HCT116 (cell line): Measurements from ENCODE around the gene CXCL11. TPM values are rescaled to one million over a fixed set of nuclear protein-coding genes. Genes with fewer than 3 reads are reported as not detected.

Experiments used
- ATAC-seq: fragments of 200-7000 bp; cut with Tn5 transposase; 2 replicates; pipeline ENCODE4 v1.9.1; 2020; ENCODE audit warnings: mild to moderate bottlenecking, moderate library complexity
- Bru-seq: library from RNA; stranded (reverse); fragments of 400-500 nt; gene quantifications from one replicate; lab custom pipeline; 2021; lab: Mats Ljungman, UMichigan
- BruChase-seq, 2 experiments: library from RNA; stranded (reverse); fragments of 400-500 nt; gene quantifications; one replicate each; lab custom pipeline; 2021; lab: Mats Ljungman, UMichigan
- BruUV-seq: library from RNA; stranded (reverse); fragments of 400-500 nt; replicated peaks from 2 replicates; lab custom pipeline; 2021; lab: Mats Ljungman, UMichigan
- CTCF ChIA-PET: fragments of 300-600 bp; sonication (Branson Sonifier 250); formaldehyde crosslinking; loops from one replicate; lab custom pipeline; 2021; ENCODE audit warnings: antibody characterized with exemption; lab: Charles Lee
- POLR2A ChIA-PET: fragments of 300-600, 350-600 bp; sonication (Branson Sonifier 250); formaldehyde crosslinking; loops from one replicate; lab custom pipeline; 2021; ENCODE audit warnings: antibody characterized with exemption; lab: Charles Lee
- RAD21 ChIA-PET, 2 experiments: fragments of 300-600 bp; sonication (Branson Sonifier 250); formaldehyde crosslinking; loops; one replicate each; lab custom pipeline; 2023; ENCODE audit warnings: low total read pairs in 2 of 2; ENCODE audit not compliant: uncharacterized antibody in 2 of 2, unreplicated experiment in 2 of 2, low non-redundant PET in 1 of 2; lab: Charles Lee
- DNase-seq: peaks from one replicate; pipeline ENCODE4 v3.0.0-alpha.2; 2010; ENCODE audit warnings: low read depth, low spot score
- H2AFZ ChIP-seq: fragments of 200-600 bp; shearing (Covaris generic), sonication (generic); 2 replicates; pipeline ENCODE4 v1.6.1; 2017; ENCODE audit warnings: low read depth, mixed run types, mixed read lengths, antibody characterized with exemption, low read length; ENCODE audit not compliant: poor library complexity, severe bottlenecking
- H3K27ac ChIP-seq: 2 replicates; pipeline ENCODE4 v1.5.1; 2012; ENCODE audit warnings: low read depth, low read length
- H3K27me3 ChIP-seq: fragments of 200-600 bp; sonication (generic); 2 replicates; pipeline ENCODE4 v1.6.1; 2016; ENCODE audit warnings: mixed run types, low read length, mixed read lengths; ENCODE audit not compliant: insufficient read depth
- H3K36me3 ChIP-seq, 2 experiments: fragments of 200-500 bp in 1 of 2; fragments of 200-600 bp in 1 of 2; sonication (Bioruptor generic) in 1 of 2; sonication (generic) in 1 of 2; 2 replicates each; pipeline versions ENCODE4 v1.5.1 to v1.6.1; 2014 to 2016; ENCODE audit warnings: low read length in 2 of 2, inconsistent platforms in 1 of 2, mixed read lengths in 1 of 2, mixed run types in 1 of 2; ENCODE audit not compliant: insufficient read depth in 2 of 2, control insufficient read depth in 1 of 2
- H3K4me1 ChIP-seq, 2 experiments: fragments of 200-600 bp in 1 of 2; sonication (generic) in 1 of 2; 2 replicates each; pipeline versions ENCODE4 v1.5.1 to v1.6.1; 2012 to 2017; ENCODE audit warnings: low read length in 2 of 2, inconsistent platforms in 1 of 2, mild to moderate bottlenecking in 1 of 2, mixed read lengths in 1 of 2, mixed run types in 1 of 2, moderate library complexity in 1 of 2; ENCODE audit not compliant: insufficient read depth in 2 of 2, control insufficient read depth in 1 of 2
- H3K4me2 ChIP-seq: fragments of 200-600 bp; sonication (generic); 2 replicates; pipeline ENCODE4 v1.6.1; 2017; ENCODE audit warnings: mixed run types, low read length, mixed read lengths
- H3K4me3 ChIP-seq, 2 experiments: fragments of 200-600 bp in 1 of 2; sonication (generic) in 1 of 2; replicated peaks in 1 of 2; 2 replicates each; pipeline ENCODE4 v1.5.1; 2011 to 2016; ENCODE audit warnings: low read length in 2 of 2, control low read depth in 1 of 2, low read depth in 1 of 2, mild to moderate bottlenecking in 1 of 2, mixed read lengths in 1 of 2, mixed run types in 1 of 2
- H3K79me2 ChIP-seq: fragments of 200-600 bp; sonication (generic); 2 replicates; pipeline ENCODE4 v1.6.1; 2017; ENCODE audit warnings: mild to moderate bottlenecking, mixed run types, low read length, moderate library complexity, mixed read lengths; ENCODE audit not compliant: insufficient read depth
- H3K9ac ChIP-seq: fragments of 200-600 bp; sonication (generic); 2 replicates; pipeline ENCODE4 v1.6.1; 2016; ENCODE audit warnings: low read length, mixed read lengths
- H3K9me2 ChIP-seq: fragments of 200-600 bp; sonication (generic), shearing (Covaris generic); 2 replicates; pipeline ENCODE4 v1.6.1; 2017; ENCODE audit warnings: mixed run types, mild to moderate bottlenecking, moderate library complexity; ENCODE audit not compliant: insufficient read depth
- H3K9me3 ChIP-seq, 2 experiments: fragments of 200-500 bp in 1 of 2; fragments of 200-600 bp in 1 of 2; sonication (Bioruptor generic) in 1 of 2; sonication (generic) in 1 of 2; 2 replicates each; pipeline ENCODE4 v1.6.1; 2014 to 2017; ENCODE audit warnings: low read length in 2 of 2, mixed read lengths in 2 of 2, inconsistent platforms in 1 of 2, low read depth in 1 of 2, mild to moderate bottlenecking in 1 of 2, mixed run types in 1 of 2, moderate library complexity in 1 of 2; ENCODE audit not compliant: control insufficient read depth in 1 of 2, insufficient read depth in 1 of 2
- H4K20me1 ChIP-seq: fragments of 200-600 bp; sonication (generic), shearing (Covaris generic); 2 replicates; pipeline ENCODE4 v1.6.1; 2017; ENCODE audit warnings: mixed run types, mild to moderate bottlenecking, moderate library complexity; ENCODE audit not compliant: insufficient read depth
- ATF3 ChIP-seq: IDR thresholded peaks from 2 replicates; pipeline ENCODE4 v1.6.1; 2012
- CEBPB ChIP-seq: IDR thresholded peaks from 2 replicates; pipeline ENCODE4 v1.6.1; 2012; ENCODE audit warnings: low read depth
- EZH2 ChIP-seq: fragments of 200-600 bp; sonication (generic); IDR thresholded peaks from 2 replicates; pipeline ENCODE4 v1.6.1; 2017; ENCODE audit warnings: antibody characterized with exemption, mixed run types
- JUND ChIP-seq: IDR thresholded peaks from 2 replicates; pipeline ENCODE4 v1.6.1; 2012
- MAX ChIP-seq: IDR thresholded peaks from 2 replicates; pipeline ENCODE4 v1.6.1; 2012
- SIN3A ChIP-seq: IDR thresholded peaks from 2 replicates; pipeline ENCODE4 v1.6.1; 2012; ENCODE audit warnings: low read depth
- SP1 ChIP-seq: IDR thresholded peaks from 2 replicates; pipeline ENCODE4 v1.6.1; 2012; ENCODE audit warnings: low read depth
- YY1 ChIP-seq: IDR thresholded peaks from 2 replicates; pipeline ENCODE4 v1.6.1; 2011; ENCODE audit warnings: low read length, low read depth, moderate library complexity, mild to moderate bottlenecking; ENCODE audit not compliant: insufficient replicate concordance; ENCODE audit errors: extremely low read depth
- ZBTB33 ChIP-seq: IDR thresholded peaks from 2 replicates; pipeline ENCODE4 v1.6.1; 2011; ENCODE audit warnings: mild to moderate bottlenecking, low read length, moderate library complexity; ENCODE audit not compliant: insufficient replicate concordance; ENCODE audit errors: extremely low read depth
- ZFX ChIP-seq: fragments of 450-650 bp; IDR thresholded peaks from 2 replicates; pipeline ENCODE4 v1.6.1; 2017
- intact Hi-C: fragments of 100-400 bp; cut with micrococcal nuclease; formaldehyde crosslinking; loops from 2 replicates; pipeline ENCODE4 v1.10.0; 2022
- long read RNA-seq: library from polyadenylated mRNA; unstranded; transcript quantifications from one replicate; pipeline ENCODE4 v2.0.0, GENCODE V29; 2021; ENCODE audit not compliant: unreplicated experiment
- polyA plus RNA-seq: library from polyadenylated mRNA; unstranded; fragments of >200 nt; gene quantifications from 2 replicates; pipeline ENCODE4 v1.2.1, GENCODE V29; 2012; ENCODE audit warnings: missing spikeins
- total RNA-seq: library from RNA; stranded (reverse); gene quantifications from one replicate; pipeline ENCODE4 v1.2.1, GENCODE V29; 2021; ENCODE audit not compliant: unreplicated experiment

The CXCL11 gene
- not detected for total RNA-seq
- not detected in 2 replicates for polyA plus RNA-seq
- not detected for Bru-seq, nascent RNA
- not detected for BruChase-seq, experiment 1, labeled RNA remaining after a 6-hour chase
- BruChase-seq, experiment 2, labeled RNA remaining after a 2-hour chase = not detected
- long read RNA-seq = 0 reads

GRCh38 chr4:76035799-76036380, at the start of gene CXCL11:
CXCL11 (minus strand) TSS chr4:76036070; CDS start chr4:76035987, 83 bp downstream.
- Histone ChIP-seq H3K36me3 (no peaks in the 10 kb centered on the region), H3K9ac (no peak within 1 kb of the TSS), H3K9me2 (no peaks in the 10 kb centered on the region; the same call in 1 of the 2 replicates), H3K27me3 (no peaks in the 10 kb centered on the region), H3K27ac (no peak within 1 kb of the TSS), H2AFZ (peak within 1 kb of the TSS; percentile 78), H3K4me2 (no peak within 1 kb of the TSS), H3K4me1 (no peaks in the 10 kb centered on the region), H3K9me3 (no peaks in the 10 kb centered on the region), H4K20me1 (no peaks in the 10 kb centered on the region), H3K4me3 (no peak within 1 kb of the TSS), H3K79me2 (no peaks in the 10 kb centered on the region)
- CTCF ChIA-PET = interaction anchor here (1.9 kb wide), 1 partner anchor 52 kb away, joined by 5 read pairs; no protein-coding TSS in a partner anchor
- POLR2A ChIA-PET = interaction anchor here (0.9 kb wide), 1 partner anchor 17 kb away, joined by 3 read pairs; no protein-coding TSS in a partner anchor
- DNase-seq (no peak), ATAC-seq (no peak)
- BruUV-seq = no TSS peak
- intact Hi-C loops = no loop called here
- TF ChIP-seq MAX (no peak), ZFX (no peak), ZBTB33 (no peak), ATF3 (no peak), SP1 (no peak), JUND (no peak), EZH2 (no peak), SIN3A (no peak), YY1 (no peak), CEBPB (no peak)
- RAD21 ChIA-PET = no interaction called here
